Stimulated activated CD4-positive, alpha-beta T cell treated with anti-CD3 and anti-CD28 coated beads, TNF-alpha, amount 100 ng/mL, for 4 hours (primary cell): ENCODE measurements around the gene JAML.

Source experiments
- DNase-seq, 3 experiments: peaks; one replicate each; pipeline ENCODE4 v3.0.0-alpha.2; 2020; ENCODE audit warnings: low read depth in 3 of 3

The JAML gene

DNA sequence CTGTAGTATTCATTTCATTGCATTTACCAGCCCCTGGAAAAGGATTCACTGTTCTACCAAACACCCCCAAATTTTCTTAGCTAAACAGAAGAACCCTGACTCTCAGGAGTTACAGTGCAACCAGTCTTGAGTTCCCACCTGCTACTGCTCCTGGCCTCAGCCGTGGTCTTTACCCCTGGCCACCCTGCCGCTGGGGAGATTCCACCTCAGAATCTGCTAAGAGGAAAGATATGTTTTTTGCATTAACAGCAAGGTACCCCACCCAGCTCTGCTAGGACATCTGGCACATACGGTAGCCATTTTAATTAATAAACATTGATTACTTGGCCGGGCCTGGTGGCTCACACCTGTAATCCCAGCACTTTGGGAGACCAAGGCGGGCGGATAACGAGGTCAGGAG lies 9.0 kb downstream of the JAML start:
- no peak for DNase-seq

- no peak for DNase-seq
Measured at GRCh38 chr11:118215262-118215661, 9.5 kb downstream of the JAML start.

DNA sequence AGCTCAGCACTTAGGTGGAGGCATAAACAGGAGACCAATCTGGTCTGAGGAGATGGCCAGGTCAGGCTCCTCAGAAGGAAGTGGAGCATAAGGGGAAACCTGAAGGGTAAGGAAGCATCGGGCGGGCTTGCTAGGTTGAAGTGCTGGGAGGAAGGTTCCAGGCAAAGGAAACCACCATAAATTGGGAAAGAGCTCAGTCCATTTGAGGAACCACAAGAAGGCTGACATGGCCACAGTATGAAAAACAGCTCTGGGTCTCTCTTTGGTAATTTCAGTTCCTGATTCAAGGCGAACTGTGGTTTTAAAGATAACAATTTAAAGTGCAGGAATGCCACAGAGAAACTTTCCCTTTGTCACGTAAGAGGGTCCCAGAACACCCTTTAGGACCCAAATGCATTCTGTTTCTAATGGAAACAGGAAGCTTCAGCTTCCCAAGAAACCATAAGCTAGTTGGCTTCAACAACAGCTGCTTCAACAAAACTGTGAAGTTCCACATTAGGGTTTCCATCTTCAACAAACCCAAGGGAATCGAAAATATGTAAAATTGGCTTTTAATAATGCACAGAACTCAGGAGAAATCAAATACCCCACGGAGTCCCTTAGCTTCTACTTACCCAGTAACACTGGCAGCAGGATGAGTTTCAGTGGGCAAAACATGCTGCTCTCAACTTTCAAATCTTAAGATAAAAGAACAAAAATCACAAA lies 10.4 kb downstream of the JAML start:
- DNase-seq = no peak

- no peak for DNase-seq
Measured at GRCh38 chr11:118213781-118214180, 11.0 kb downstream of the JAML start.

DNA sequence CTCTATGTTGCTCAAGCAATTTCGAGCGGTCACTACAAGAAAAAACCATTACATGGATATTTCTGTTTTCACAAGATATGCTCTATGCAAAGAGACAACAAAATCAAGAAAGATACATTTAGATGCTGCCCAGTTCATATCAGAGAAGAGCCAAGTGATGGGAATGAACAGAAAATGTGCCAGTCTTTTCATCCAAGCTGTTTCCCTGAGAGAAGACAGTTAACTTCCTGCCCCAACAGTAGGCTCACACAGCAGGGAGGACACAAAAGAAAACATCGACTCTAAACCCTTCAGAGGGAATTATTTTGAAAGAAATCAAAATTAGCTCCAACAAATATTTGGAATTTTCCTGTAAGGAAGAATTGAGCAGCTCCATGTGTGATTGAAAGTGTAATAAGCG lies 11.6 kb downstream of the JAML start:
- DNase-seq = no peak

DNA sequence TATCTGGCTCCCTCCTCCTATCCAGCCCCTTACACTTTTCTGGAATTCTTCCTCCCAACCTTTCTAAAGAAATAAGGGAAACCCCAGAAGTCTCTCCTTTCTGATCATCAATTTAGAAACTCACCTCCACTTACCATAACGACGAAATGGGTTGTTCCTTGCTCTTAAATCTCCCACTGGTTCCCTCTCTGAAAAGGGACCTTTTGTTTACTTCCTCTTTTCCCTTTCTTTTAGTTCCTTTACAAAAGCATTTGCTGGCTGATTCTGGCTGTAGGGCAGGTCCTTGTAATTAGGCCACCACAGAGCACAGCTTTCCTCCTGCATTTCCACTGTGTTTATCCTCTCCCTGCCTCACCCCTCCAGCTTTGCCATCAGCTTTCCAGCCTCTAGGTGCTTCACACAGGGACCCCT lies 12.0 kb downstream of the JAML start:
- DNase-seq = no peak

GRCh38 chr11:118212131-118212725 lies 12.6 kb downstream of the JAML start:
- DNase-seq = no peak

- DNase-seq = no peak
Measured at GRCh38 chr11:118211006-118211405, 13.8 kb downstream of the JAML start.

DNA sequence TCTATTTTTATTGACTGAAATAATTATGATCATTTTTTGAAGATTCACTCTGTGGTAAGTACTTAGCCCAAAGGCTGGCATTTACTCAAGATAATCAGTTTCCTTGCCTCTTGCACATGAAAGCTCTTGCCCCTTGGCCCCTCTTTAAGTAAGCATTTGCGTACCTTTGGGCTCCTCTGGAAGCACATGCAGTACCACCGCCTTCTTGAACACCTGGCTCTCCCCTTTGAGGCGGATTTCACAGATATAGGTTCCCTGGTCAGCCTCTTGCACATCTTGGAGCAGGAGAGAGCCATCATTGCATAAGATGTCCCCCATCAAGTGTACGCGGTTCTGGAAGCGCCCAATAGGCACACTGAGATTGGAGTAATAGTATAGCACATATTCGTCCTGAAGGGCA lies 14.5 kb downstream of the JAML start:
- no peak for DNase-seq

GRCh38 chr11:118209033-118209432 lies 15.8 kb downstream of the JAML start:
- no peak for DNase-seq

GRCh38 chr11:118207079-118207478 lies 17.7 kb downstream of the JAML start:
- DNase-seq = no peak

GRCh38 chr11:118206391-118207031 lies 18.3 kb downstream of the JAML start:
- no peak for DNase-seq

DNA sequence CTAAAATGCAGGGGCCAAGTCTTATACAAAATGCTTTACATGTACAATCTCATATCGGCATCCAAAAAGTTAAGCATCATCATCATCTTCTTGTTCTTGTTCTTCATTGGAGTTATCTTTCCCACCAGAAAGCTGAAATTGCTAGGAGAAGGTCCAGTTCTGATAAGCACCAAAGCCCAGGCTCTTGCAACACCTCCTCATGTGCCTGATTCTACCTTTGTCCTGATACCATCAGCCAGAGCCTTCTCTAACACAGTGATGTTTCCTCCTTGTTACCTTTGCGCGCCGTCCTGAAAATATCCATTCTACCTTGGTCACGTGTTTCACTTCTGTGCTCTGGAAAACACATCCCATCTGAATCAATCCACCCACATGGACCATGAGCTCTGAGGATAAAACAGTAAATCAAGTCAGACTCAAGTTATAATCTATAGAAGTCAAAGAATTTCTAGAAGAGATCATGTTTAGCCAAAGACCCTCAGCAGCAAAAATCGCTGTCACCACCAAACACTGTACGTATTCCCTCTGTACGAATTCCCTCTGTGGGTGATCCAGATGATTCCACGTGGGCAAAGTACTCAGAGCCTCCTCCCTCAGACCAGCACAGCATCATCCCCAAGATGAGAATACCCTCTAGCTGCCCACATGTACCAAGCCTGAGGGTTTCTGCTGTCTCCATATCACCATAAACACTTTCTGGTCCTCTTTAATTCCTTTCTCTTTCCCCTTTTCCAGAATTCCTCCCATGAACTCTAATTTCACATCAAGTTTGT lies 19.0 kb downstream of the JAML start:
- DNase-seq = no peak

DNA sequence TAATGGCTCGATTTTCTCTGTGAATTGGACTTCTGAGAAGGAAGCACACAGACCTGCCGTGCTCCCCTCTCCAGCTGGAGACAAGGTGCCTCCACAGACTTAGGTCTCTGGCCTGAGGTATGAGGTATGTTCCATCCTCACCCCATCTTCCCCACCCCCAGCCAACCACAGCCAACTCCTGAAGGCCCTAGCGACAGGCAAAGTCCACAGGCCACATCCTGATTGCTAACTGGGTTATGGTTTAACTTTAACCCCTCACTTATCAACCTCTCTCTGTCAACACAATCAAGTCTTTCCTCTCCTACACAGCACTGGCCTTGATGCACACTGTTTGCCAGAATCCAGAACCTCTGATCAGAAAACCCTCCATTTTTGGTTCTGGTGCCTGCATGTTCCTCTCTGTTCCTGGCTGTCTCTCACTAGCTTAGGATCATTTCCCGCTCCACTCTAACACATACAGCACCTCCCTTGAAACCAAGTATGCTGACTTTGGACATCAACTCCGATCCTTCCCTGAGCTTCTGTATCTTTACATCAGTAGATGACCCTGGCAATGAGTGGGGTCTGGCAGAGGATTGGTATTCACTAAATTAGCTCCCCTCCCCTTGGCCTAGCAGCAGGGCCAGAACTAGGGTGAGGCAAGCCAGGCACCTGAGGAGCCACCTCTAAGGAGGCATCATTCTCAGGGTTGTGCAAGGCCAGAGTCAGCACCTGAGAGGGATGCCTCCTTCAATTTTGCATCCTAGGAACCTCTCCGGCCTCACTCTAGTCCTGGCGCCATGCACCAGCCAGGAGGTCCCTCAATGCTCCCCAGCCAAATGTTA lies 22.0 kb downstream of the JAML start:
- DNase-seq = no peak

- no peak for DNase-seq
Measured at GRCh38 chr11:118201966-118202365, 22.8 kb downstream of the JAML start.

- peak in 1 of 3 experiments; percentile 26 for DNase-seq
Measured at GRCh38 chr11:118200901-118201680, 23.7 kb downstream of the JAML start.

DNA sequence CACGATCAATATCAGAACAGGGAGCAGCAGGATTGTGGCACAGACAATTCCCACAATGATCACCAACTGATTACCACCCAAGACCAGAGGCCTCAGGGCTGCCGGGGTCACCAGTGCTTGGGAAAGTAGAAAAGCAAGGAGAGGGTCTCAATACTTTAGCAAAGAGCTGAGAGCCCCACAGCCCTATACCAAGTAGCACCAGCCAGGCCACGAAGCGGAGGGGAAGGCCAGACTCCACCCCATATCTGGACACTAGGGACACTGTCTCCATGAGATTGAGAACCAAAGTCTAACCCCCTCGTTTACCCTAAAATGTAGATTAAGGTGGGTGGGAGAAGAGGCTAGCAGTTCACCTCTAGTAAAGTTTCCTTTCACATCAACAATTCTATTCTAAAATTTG lies 24.3 kb downstream of the JAML start:
- DNase-seq = no peak

DNA sequence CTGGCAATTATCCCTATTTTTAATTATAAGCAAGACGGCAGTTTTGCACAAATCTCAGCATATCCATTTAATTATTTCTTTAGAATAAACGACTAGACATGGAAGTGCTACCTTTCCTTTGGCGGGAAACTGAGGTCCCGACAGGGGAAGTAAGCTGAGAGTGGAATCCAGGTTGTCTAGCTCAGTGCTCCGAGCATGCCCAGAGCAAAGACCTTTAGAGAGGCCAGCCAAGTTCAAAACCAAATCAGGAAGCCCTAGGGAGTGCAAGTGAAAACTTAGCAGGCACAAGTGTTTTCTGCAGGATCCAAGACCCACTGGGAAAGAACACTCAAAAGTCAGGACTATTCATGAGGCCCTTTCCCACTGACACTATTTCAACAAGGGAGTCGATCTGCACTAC lies 25.7 kb downstream of the JAML start:
- no peak for DNase-seq

DNA sequence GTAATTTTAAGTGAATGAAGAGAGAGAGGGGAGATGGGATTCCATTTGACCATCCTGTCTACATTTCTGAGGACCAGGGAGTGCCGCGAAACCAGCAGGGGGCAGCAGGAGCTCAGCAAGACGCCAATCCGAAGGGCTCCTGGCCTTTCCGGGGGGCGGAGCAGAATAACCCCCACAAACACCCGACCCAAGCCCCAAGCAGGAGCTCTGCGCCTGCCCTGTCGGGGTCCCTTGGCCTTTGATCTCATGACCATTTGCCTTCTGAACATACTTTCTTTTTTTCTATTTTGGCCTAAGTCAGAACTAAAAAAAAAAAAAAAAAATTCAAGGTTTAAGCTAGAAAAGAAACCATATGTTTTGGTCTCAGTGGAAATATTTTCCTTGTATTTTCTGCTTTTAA lies 26.4 kb downstream of the JAML start:
- DNase-seq = peak; percentile 70 to 76 (median 75)

GRCh38 chr11:118194835-118195627 lies 29.8 kb downstream of the JAML start:
- no peak for DNase-seq
